Neural crest cell (in vitro differentiated cells): ENCODE results near the gene ASCC3. TPM values are rescaled to one million over a fixed set of nuclear protein-coding genes. Genes with fewer than 3 reads are reported as not detected.
A peak's percentile ranks its signal among the peaks of the same experiment; 100 is the strongest.

Source experiments
- DNase-seq: peaks from one replicate; pipeline ENCODE4 v3.0.0; 2021; ENCODE audit warnings: low read depth, mixed read lengths, low spot score
- H3K27ac Mint-ChIP-seq: one replicate; pipeline ENCODE4 v1.8.0; 2021; ENCODE audit warnings: mild to moderate bottlenecking, mixed read lengths; ENCODE audit not compliant: unreplicated experiment
- H3K27me3 Mint-ChIP-seq: 2 replicates; pipeline ENCODE4 v1.8.0; 2021; ENCODE audit warnings: low read depth, mild to moderate bottlenecking, mixed read lengths
- H3K36me3 Mint-ChIP-seq: 2 replicates; pipeline ENCODE4 v1.8.0; 2021; ENCODE audit warnings: low read depth, mild to moderate bottlenecking, mixed read lengths
- H3K4me1 Mint-ChIP-seq: 2 replicates; pipeline ENCODE4 v1.8.0; 2021; ENCODE audit warnings: mixed read lengths
- H3K4me3 Mint-ChIP-seq: one replicate; pipeline ENCODE4 v1.8.0; 2021; ENCODE audit warnings: mild to moderate bottlenecking, mixed read lengths
- H3K9me3 Mint-ChIP-seq: 2 replicates; pipeline ENCODE4 v1.8.0; 2021; ENCODE audit warnings: mixed read lengths
- CTCF ChIP-seq: fragments of 200-600 bp; sonication (generic); conservative IDR thresholded peaks from 2 replicates; pipeline ENCODE4 v1.5.0; 2021; ENCODE audit warnings: antibody characterized with exemption, mild to moderate bottlenecking
- total RNA-seq: library from RNA; stranded (reverse); gene quantifications from 2 replicates; pipeline ENCODE4 v1.2.1, GENCODE V29; 2021

The ASCC3 gene
- total RNA-seq, 1 donor from 2014 or later: 31.4 TPM

- Mint-ChIP-seq H3K4me3 (no peak overlapping the region), H3K27me3 (no peaks in the 10 kb centered on the region), H3K4me1 (peaks cover 12% of the 10 kb centered on the region), H3K36me3 (peaks cover 4% of the 10 kb centered on the region), H3K9me3 (no peaks in the 10 kb centered on the region), H3K27ac (no peak overlapping the region)
- TF ChIP-seq CTCF: no peak
- no peak for DNase-seq
These were observed 156.9 kb downstream of the ASCC3 start for GRCh38 chr6:100724222-100724621.

GRCh38 chr6:100721256-100721655, 159.9 kb downstream of the ASCC3 start:
- DNase-seq: no peak
- Mint-ChIP-seq H3K9me3 (no peaks in the 10 kb centered on the region), H3K36me3 (peaks cover 4% of the 10 kb centered on the region), H3K4me3 (no peak overlapping the region), H3K27ac (no peak overlapping the region), H3K4me1 (peaks cover 12% of the 10 kb centered on the region), H3K27me3 (no peaks in the 10 kb centered on the region)
- TF ChIP-seq CTCF: no peak

- DNase-seq: no peak
- Mint-ChIP-seq H3K36me3 (peaks cover 4% of the 10 kb centered on the region), H3K27me3 (no peaks in the 10 kb centered on the region), H3K27ac (no peak overlapping the region), H3K4me3 (no peak overlapping the region), H3K4me1 (peaks cover 12% of the 10 kb centered on the region), H3K9me3 (no peaks in the 10 kb centered on the region)
- TF ChIP-seq CTCF: peak; percentile 68
These were observed 161.0 kb downstream of the ASCC3 start for GRCh38 chr6:100719883-100720682.

GRCh38 chr6:100712997-100713396, 168.1 kb downstream of the ASCC3 start:
- no peak for TF ChIP-seq CTCF
- Mint-ChIP-seq H3K4me3 (no peak overlapping the region), H3K9me3 (no peaks in the 10 kb centered on the region), H3K36me3 (peaks cover 8% of the 10 kb centered on the region), H3K27ac (no peak overlapping the region), H3K27me3 (no peaks in the 10 kb centered on the region), H3K4me1 (no peaks in the 10 kb centered on the region)
- DNase-seq: no peak

- Mint-ChIP-seq H3K27me3 (no peaks in the 10 kb centered on the region), H3K27ac (no peak overlapping the region), H3K4me1 (no peaks in the 10 kb centered on the region), H3K9me3 (peaks cover 8% of the 10 kb centered on the region), H3K36me3 (peaks cover 9% of the 10 kb centered on the region), H3K4me3 (no peak overlapping the region)
- TF ChIP-seq CTCF: no peak
- no peak for DNase-seq
These were observed 174.6 kb downstream of the ASCC3 start for GRCh38 chr6:100706491-100706890.
